ENCODE data around the gene HTR1D.
"Not testable (repeated sequence)": the region's sequence is repeated elsewhere in the genome, so short reads cannot be mapped to it uniquely, and the experiment has no call there.

The HTR1D gene

GRCh38 chr1:23215751-23216449, 1.4 kb downstream of the HTR1D start:
- DNase-seq, result no peak

- no peak for DNase-seq
These were observed 2.0 kb downstream of the HTR1D start for GRCh38 chr1:23215291-23215690.

GRCh38 chr1:23214640-23215039, 2.7 kb downstream of the HTR1D start:
- no peak for DNase-seq

- no peak for DNase-seq
These were observed 5.3 kb downstream of the HTR1D start for GRCh38 chr1:23211955-23212354.

GRCh38 chr1:23210963-23211362, 6.3 kb downstream of the HTR1D start:
- no peak for DNase-seq

GRCh38 chr1:23210351-23210785, 6.9 kb downstream of the HTR1D start:
- no peak for DNase-seq

GRCh38 chr1:23209770-23210169, 7.5 kb downstream of the HTR1D start:
- no peak for DNase-seq

GRCh38 chr1:23208527-23208926, 8.8 kb downstream of the HTR1D start:
- no peak for DNase-seq

GRCh38 chr1:23207733-23208132, 9.6 kb downstream of the HTR1D start:
- not testable (repeated sequence) for DNase-seq

GRCh38 chr1:23202263-23202749, 15.0 kb downstream of the HTR1D start:
- DNase-seq, result no peak

GRCh38 chr1:23200883-23201282, 16.4 kb downstream of the HTR1D start:
- DNase-seq, result no peak

- DNase-seq, result no peak
These were observed 18.9 kb downstream of the HTR1D start for GRCh38 chr1:23198373-23198772.

- no peak for DNase-seq
These were observed 20.5 kb downstream of the HTR1D start for GRCh38 chr1:23196627-23197328.

GRCh38 chr1:23194119-23194984, 22.9 kb downstream of the HTR1D start:
- DNase-seq, result no peak

GRCh38 chr1:23193391-23194118, 23.7 kb downstream of the HTR1D start:
- no peak for DNase-seq

- DNase-seq, result no peak
These were observed 26.1 kb downstream of the HTR1D start for GRCh38 chr1:23191199-23191598.

GRCh38 chr1:23188936-23189452, 28.3 kb downstream of the HTR1D start:
- DNase-seq, result not testable (repeated sequence)

GRCh38 chr1:23188434-23188884, 28.8 kb downstream of the HTR1D start:
- DNase-seq, result no peak

- no peak for DNase-seq
These were observed 29.7 kb downstream of the HTR1D start for GRCh38 chr1:23187637-23188036.

- DNase-seq, result no peak
These were observed 31.9 kb downstream of the HTR1D start for GRCh38 chr1:23185381-23185780.

GRCh38 chr1:23184212-23184934, 32.9 kb downstream of the HTR1D start:
- peak in 1 of 2 donors; percentile 26 for DNase-seq

- DNase-seq, result no peak
These were observed 37.4 kb downstream of the HTR1D start for GRCh38 chr1:23179862-23180261.
